HG03354 (cell line): ENCODE measurements around the gene OTOG.

Experiments used
- ATAC-seq: cut with Tn5 transposase; IDR thresholded peaks from one replicate; pipeline ENCODE4 v1.9.1; 2021; ENCODE audit warnings: mild to moderate bottlenecking; ENCODE audit not compliant: unreplicated experiment, poor library complexity, severe bottlenecking

The OTOG gene, protein sequence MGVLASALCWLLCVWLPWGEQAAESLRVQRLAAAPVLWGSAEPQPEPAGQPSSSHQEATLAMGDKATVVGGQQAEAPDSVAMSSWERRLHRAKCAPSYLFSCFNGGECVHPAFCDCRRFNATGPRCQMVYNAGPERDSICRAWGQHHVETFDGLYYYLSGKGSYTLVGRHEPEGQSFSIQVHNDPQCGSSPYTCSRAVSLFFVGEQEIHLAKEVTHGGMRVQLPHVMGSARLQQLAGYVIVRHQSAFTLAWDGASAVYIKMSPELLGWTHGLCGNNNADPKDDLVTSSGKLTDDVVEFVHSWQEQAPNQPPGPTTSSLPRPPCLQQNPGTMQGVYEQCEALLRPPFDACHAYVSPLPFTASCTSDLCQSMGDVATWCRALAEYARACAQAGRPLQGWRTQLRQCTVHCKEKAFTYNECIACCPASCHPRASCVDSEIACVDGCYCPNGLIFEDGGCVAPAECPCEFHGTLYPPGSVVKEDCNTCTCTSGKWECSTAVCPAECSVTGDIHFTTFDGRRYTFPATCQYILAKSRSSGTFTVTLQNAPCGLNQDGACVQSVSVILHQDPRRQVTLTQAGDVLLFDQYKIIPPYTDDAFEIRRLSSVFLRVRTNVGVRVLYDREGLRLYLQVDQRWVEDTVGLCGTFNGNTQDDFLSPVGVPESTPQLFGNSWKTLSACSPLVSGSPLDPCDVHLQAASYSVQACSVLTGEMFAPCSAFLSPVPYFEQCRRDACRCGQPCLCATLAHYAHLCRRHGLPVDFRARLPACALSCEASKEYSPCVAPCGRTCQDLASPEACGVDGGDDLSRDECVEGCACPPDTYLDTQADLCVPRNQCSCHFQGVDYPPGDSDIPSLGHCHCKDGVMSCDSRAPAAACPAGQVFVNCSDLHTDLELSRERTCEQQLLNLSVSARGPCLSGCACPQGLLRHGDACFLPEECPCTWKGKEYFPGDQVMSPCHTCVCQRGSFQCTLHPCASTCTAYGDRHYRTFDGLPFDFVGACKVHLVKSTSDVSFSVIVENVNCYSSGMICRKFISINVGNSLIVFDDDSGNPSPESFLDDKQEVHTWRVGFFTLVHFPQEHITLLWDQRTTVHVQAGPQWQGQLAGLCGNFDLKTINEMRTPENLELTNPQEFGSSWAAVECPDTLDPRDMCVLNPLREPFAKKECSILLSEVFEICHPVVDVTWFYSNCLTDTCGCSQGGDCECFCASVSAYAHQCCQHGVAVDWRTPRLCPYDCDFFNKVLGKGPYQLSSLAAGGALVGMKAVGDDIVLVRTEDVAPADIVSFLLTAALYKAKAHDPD (N-terminal part only)

GRCh38 chr11:17547051-17547577, at the start of gene OTOG:
TSS of gene OTOG (plus strand) at chr11:17547259. CDS start at chr11:17547373, 114 bp downstream.
- ATAC-seq, result no peak

DNA sequence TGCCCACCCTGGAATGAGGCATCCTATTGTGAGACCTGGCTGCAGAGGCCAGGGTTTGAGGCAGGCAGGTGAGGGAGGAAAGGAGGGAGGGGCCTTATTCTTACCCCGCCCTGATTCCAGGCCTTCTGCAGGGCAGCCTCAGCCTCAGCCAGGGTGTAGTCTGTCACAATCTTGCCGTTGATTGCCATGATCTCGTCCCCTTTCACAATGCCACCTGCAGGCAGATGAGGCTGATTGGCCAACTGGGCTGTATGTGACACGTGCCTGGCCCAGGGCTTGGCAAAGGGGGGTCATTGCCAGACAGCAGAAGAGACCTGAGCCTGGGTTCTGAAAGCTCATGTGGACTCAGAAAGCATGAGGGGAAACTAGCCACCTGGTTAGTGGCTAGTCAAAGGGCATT, 49.0 kb upstream of the OTOG start:
- no peak for ATAC-seq

- peak; percentile 51 for ATAC-seq
Observed at GRCh38 chr11:17498475-17498874, 48.6 kb upstream of the OTOG start.

DNA sequence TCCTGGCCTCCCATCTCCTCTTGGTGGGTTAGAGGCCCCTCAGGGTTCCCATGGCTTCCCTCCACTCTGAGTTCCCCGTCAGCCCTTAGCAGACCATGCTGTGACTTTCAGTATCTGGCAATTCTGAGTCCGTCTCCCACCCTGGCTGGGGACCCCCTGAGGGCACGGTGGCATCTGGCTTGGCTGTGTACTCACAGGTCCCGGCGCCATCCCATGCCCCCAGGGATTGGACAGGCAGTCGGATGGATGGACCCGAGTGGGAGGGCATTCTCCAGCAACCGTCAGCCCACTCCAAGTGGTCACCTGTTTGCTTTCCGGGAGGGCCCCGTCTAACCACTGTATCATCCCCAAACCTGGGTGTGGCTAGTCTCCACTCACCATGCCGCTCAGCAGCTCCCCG, 46.4 kb upstream of the OTOG start:
- ATAC-seq, result no peak

DNA sequence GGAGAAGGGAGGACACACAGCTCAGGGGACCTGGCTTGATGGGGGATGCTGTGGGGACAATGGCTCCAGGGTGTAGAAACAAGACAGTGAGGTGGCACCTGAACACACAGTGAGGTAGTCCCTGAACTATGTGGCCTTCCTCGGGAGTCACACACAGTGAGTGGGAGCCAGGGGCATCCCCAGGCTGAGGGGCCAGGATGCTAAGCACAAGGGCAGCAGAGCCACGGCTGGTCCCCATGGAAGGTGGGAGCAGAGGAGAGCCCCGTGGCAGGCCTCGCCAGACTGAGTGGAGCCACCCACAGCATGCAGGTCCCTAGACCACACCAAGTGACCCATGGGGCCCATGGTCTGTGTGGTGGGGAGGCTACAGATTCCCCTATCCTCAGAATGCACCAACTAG, 44.4 kb upstream of the OTOG start:
- ATAC-seq, result no peak

DNA sequence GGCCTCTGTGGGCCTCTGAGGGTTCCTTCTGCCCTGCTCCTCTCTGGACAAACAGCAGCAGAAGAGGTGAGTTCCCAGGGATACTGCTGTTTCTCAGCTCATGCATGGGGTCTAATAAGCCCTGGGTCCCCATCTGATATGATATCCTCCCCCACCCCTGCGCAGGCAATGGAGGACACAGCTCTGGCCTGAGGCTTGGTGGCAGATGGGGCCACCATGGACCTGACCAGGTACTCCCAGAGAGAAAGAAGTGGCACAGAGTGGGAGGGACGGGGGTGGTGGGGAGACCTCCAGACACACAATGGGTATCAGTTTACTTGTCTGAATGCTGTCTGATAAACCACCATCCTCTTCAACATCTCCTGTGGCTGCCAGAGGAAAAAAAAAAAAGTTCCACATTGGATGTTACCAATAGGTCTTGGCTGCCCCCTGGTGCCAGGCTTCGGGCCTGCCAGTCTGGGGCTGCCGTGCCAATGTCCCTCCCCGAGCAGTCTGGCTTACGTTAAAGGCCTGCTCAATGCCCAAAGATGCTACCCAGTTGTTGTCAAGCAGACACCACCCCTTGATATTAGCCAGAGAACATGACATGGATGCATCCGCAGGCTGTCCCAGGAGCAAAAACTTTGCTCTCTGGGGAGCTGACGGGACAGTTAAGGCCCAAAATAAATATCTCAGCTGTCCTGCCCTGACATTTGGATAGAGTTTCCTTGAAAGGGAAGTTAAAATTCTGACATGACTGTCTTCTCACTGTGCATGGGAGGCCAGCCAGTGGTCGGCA, 42.5 kb upstream of the OTOG start:
- ATAC-seq, result peak; percentile 76

DNA sequence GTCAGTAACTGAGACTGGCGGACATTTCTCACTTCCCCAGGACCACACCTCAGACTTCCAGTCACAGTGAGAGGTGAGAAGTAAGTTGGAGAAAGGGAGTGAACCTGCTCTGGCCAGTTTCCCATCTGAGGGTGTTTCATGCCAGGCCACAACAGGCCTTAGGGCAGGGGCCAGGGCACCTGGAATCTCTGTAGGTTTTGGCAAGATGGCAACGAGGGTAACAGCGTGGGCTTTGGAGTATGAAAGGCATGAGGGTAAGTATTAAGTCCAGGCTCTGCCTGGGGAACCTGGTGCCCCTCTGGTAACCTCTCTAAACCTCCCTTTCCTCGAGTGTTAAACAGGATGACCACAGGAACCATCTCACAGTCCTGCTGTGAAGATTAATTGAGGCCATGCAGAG, 41.9 kb upstream of the OTOG start:
- no peak for ATAC-seq

GRCh38 chr11:17506314-17506713, 40.7 kb upstream of the OTOG start:
- ATAC-seq, result no peak

DNA sequence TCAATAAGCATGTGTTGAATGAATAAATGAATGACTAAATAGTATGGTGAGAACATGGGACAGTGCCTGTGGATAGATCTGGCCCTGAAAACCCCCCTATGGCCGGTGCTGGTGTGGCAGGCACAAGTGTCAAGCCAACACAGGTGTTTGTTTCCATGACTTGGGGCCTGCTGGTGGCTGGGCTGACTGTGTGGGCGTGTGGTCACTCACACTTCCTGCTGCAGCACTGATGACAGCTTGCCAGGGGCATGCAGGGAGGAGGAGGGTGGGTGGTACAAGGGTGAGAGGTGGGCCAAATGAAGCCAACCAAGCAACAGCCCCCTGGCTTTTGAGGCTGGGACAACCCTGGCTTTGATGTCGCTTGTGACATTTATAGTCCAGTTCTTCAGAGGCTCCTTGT, 40.1 kb upstream of the OTOG start:
- peak; percentile 68 for ATAC-seq

DNA sequence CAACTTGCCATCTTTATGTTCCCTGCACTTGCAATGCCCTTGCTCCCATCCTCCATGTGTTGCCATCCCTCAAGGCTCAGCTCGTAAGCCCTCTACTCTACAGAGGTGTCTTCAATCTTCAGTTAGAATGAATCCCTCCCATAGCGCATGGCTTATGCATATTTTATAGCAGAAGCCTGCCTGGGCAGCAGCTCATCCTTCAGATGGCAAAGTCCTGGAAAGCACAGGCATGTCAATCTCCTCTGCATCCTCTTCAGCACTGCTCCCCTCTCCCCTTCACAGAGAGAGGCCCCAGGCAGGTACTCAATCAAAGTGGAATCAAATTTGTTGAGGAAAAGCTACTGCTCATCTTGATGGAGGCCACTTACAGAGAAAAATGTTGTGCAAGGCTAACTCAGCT, 39.3 kb upstream of the OTOG start:
- no peak for ATAC-seq

GRCh38 chr11:17508306-17508705, 38.8 kb upstream of the OTOG start:
- ATAC-seq, result no peak

DNA sequence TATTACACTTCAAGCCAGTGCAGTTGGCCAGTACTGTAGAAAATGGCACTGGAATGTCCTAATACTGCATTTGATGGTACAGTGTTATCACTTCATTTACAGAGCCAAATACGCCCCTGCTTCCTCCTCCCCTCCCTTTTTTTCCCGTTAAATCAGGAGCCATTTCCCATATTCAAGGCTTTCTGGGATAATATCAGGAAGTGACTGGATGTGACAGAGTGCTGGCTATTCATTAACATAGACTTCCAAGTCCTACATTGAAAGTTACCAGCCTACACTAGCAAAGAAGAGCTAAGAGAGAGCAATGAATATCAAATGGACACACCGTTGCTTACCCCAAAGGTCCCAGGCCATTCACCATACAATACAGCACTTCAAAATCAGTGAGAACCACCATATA, 38.3 kb upstream of the OTOG start:
- no peak for ATAC-seq

DNA sequence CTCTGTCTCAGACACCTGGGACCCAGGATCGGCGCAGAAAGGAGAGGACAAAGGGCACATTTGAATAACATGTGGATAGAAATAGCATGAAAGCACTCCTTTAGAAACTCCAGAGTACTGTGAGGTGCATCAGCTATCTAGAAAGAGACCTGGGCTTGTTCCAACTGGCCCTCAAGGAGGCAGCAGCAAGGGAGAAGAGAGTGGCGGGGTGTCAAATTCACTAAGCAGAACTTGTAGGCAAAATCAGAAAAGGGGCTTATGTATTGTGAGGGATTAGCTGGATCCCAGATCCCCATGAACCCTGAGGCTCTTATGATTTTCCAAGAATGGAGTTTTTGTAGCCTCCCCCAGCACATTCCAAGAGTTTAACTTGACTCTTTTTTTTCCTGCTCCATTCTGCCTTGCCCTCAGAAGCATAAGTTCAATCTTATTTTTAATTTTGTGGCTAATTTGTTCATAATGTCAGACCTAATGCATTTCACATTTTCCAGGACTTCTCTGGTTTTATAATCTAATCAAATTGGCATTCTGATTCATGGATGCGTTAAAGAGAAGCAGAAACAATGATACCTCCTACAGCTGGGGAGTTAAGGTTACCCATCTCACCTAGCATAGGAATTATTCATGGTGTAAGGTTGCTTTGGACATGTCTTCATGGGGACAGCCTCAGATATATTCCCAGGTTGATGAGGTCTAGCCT, 36.4 kb upstream of the OTOG start:
- ATAC-seq, result no peak

- ATAC-seq, result no peak
Observed at GRCh38 chr11:17511571-17511970, 35.5 kb upstream of the OTOG start.

GRCh38 chr11:17512101-17512500, 35.0 kb upstream of the OTOG start:
- ATAC-seq, result no peak

GRCh38 chr11:17513853-17514252, 33.2 kb upstream of the OTOG start:
- no peak for ATAC-seq

- no peak for ATAC-seq
Observed at GRCh38 chr11:17514476-17514875, 32.6 kb upstream of the OTOG start.

GRCh38 chr11:17515443-17516176, 31.4 kb upstream of the OTOG start:
- ATAC-seq, result no peak
